ENCODE data around the gene FILIP1. TPM values are rescaled to one million over a fixed set of nuclear protein-coding genes. Genes with fewer than 3 reads are reported as not detected.
"Not testable (repeated sequence)": the region's sequence is repeated elsewhere in the genome, so short reads cannot be mapped to it uniquely, and the experiment has no call there.

Gene FILIP1
- total and polyA plus RNA-seq, 2 of the 8 experiments (the other 6 are each of a cell fraction or from before 2014, with no cell fraction given) = 2.4 to 5.7 TPM

GRCh38 chr6:75444899-75445298, 48.7 kb downstream of the FILIP1 start (continued):
- TF ChIP-seq SRF (IDR thresholded peaks at IDR 0.05; ENCODE audit: low read depth, low read length) (no peak), KDM1A (IDR thresholded peaks at IDR 0.05; ENCODE audit: borderline replicate concordance, low read length) (no peak), GABPA (IDR thresholded peaks at IDR 0.05; ENCODE audit: borderline replicate concordance, insufficient read depth, low read length) (no peak), CBX5 (IDR thresholded peaks at IDR 0.05; ENCODE audit: low read depth, low read length) (no peak), BCL11A (IDR thresholded peaks at IDR 0.05; ENCODE audit: low read depth in 2 of 2, low read length in 2 of 2) (no peak), CHD1 (IDR thresholded peaks at IDR 0.05; ENCODE audit: low read depth, low read length) (no peak), E2F6 (IDR thresholded peaks at IDR 0.05) (no peak), ZNF274 (IDR thresholded peaks at IDR 0.05; ENCODE audit: borderline replicate concordance, extremely low read depth, low read length) (no peak)

- H4K20me1 ChIP-seq (replicated peaks in 1 of 2; ENCODE audit: control insufficient read depth in 1 of 2, insufficient read depth in 2 of 2, low read length in 2 of 2); H3K9ac ChIP-seq (replicated peaks in 1 of 4; ENCODE audit: extremely low read depth in 1 of 4, low read depth in 3 of 4, low read length in 3 of 4); H3K14ac ChIP-seq (ENCODE audit: insufficient read length); H3K4me1 ChIP-seq (replicated peaks in 1 of 4; ENCODE audit: control insufficient read depth in 3 of 4, insufficient read depth in 4 of 4, low read length in 3 of 4); CTCF ChIA-PET (ENCODE audit: partially characterized antibody); H3K18ac ChIP-seq (ENCODE audit: extremely low read depth, low read length); H3K23ac ChIP-seq (ENCODE audit: insufficient read length); H4K8ac ChIP-seq (ENCODE audit: extremely low read depth, insufficient read depth, low read length); H4K91ac ChIP-seq (replicated peaks; ENCODE audit: insufficient read length, low read length); H3K4ac ChIP-seq (replicated peaks; ENCODE audit: insufficient read length, low read depth, low read length); H3K79me2 ChIP-seq (ENCODE audit: control insufficient read depth in 1 of 2, insufficient read depth in 2 of 2, low read length in 2 of 2); H2AK5ac ChIP-seq (ENCODE audit: low read depth, low read length); H2AFZ ChIP-seq (ENCODE audit: low read length); H3K79me1 ChIP-seq (ENCODE audit: low read depth, low read length); H3K36me3 ChIP-seq (ENCODE audit: control insufficient read depth in 2 of 4, insufficient read depth in 4 of 4, low read length in 3 of 4); H3K27ac ChIP-seq (ENCODE audit: low read depth, low read length); H4K5ac ChIP-seq (ENCODE audit: insufficient read length, low read depth, low read length); H2BK20ac ChIP-seq (ENCODE audit: low read length); H2BK12ac ChIP-seq (ENCODE audit: low read depth, low read length); H3K9me3 ChIP-seq (ENCODE audit: insufficient read depth in 2 of 2, low read depth in 1 of 2, low read length in 1 of 2); H2BK5ac ChIP-seq (ENCODE audit: low read depth, low read length); DNase-seq (ENCODE audit: low read depth in 1 of 2, low spot score in 2 of 2); H2BK15ac ChIP-seq (ENCODE audit: low read length); POLR2A ChIA-PET (ENCODE audit: partially characterized antibody); H2BK120ac ChIP-seq (replicated peaks; ENCODE audit: low read depth, low read length); H3K4me3 ChIP-seq (ENCODE audit: extremely low read depth in 1 of 4, insufficient read depth in 2 of 4, low read depth in 3 of 4, low read length in 4 of 4); FAIRE-seq; H3K56ac ChIP-seq (replicated peaks; ENCODE audit: insufficient read length, low read depth, low read length); H3K4me2 ChIP-seq (ENCODE audit: insufficient read depth in 1 of 2, low read depth in 2 of 2, low read length in 2 of 2); H3K23me2 ChIP-seq (ENCODE audit: low read depth, low read length); H3K27me3 ChIP-seq (replicated peaks in 1 of 4; ENCODE audit: control insufficient read depth in 3 of 4, extremely low read depth in 1 of 4, insufficient read depth in 3 of 4, low read length in 3 of 4): not testable (repeated sequence)
- WGBS, 2 experiments (ENCODE audit: extremely low coverage in 1 of 2, insufficient coverage in 1 of 2, insufficient read length in 1 of 2, insufficient replicate concordance in 2 of 2, low coverage in 1 of 2, low lambda C conversion rate in 2 of 2, missing lambda C conversion rate in 1 of 2) = no CpG with 5 or more reads among the region's 29 CpGs
These were observed 51.7 kb downstream of the FILIP1 start for GRCh38 chr6:75441883-75442282.

Data from H1 (cell line).